Retina (tissue), 1 donor: ENCODE data around the gene CIDEB.

Source experiments
- DNase-seq: peaks from one replicate; pipeline ENCODE4 v3.0.0-alpha.2; 2016

Gene CIDEB

GRCh38 chr14:24311837-24312615 is 4.2 kb upstream of the CIDEB start:
- DNase-seq: no peak

GRCh38 chr14:24310646-24311604 is 3.1 kb upstream of the CIDEB start, which contains the start of gene LTB4R:
Gene LTB4R (plus strand): TSS chr14:24311502. CDS start chr14:24315652, 4,150 bp downstream.
- peak; percentile 90 for DNase-seq

- DNase-seq: no peak
These were observed 2.5 kb upstream of the CIDEB start for GRCh38 chr14:24310265-24310645.

GRCh38 chr14:24309538-24310264 is 1.9 kb upstream of the CIDEB start, which contains the start of gene LTB4R2:
Gene LTB4R2 (plus strand): TSS chr14:24310140. CDS start chr14:24310665, 525 bp downstream.
- DNase-seq: no peak

DNA sequence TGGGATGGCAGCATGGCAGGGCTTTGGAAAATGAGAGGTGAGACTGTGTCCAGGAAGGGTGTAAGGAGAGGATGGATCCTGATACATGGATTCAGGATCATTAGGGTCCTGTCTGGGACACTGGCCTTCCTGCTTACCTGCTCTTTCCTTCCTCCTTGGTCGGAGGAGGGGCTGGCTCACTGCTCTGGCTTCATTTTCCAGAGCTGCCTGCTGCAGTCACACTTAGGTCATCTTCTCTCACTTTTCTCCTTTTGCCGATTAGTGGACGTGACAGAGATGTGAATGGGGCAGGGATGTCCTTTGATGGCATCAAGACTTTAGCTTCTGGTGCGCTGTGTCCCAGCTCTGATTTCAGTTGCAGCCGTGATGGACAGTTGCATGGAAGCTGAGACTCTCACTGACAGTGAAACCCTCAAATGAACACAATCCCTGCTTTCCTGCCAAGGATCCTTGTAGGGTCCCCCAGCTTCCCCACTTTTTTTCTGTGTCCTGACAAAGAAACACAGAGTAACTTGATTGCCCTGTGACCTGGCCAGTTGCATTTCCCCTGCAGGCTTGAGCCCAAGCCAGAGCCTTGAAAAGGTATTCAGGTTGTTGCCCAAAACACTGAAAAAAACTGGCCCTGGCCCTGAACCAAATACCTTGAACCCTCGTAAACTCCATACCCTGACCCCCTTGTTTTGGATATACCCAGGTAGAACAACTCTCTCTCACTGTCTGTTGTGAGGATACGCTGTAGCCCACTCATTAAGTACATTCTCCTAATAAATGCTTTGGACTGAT is 756 bp upstream of the CIDEB start:
- no peak for DNase-seq

GRCh38 chr14:24307156-24307574 is 612 bp downstream of the CIDEB start:
- DNase-seq: no peak

GRCh38 chr14:24304019-24304387 is 3.8 kb downstream of the CIDEB start:
- DNase-seq: no peak

DNA sequence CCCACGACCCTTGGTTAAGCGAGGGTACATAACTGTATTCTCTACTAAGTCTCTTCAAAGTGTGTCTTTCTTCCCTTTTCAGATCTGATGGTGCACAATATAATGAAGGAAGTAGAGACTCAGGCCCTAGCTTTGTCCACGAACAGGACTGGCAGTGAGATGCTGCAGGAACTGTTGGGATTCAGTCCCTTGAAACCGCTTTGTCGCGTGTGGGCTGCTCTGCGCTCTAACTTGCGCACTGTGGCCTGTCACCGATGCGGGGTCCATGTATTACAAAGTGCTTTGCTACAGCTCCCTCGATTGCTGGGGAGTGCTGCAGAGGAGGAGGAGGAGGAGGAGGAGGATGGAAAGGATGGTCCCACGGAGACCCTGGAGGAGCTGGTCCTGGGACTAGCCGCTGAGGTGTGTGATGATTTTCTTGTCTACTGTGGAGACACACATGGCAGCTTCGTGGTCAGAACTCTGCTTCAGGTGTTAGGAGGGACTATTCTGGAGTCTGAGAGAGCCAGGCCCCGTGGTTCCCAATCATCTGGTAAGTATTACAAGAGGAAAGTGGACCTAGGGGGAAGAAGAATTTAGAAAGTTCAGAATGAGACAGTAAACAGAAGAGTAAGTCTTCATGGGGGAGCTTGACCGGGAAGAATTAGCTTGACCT is 7.3 kb downstream of the CIDEB start:
- no peak for DNase-seq

DNA sequence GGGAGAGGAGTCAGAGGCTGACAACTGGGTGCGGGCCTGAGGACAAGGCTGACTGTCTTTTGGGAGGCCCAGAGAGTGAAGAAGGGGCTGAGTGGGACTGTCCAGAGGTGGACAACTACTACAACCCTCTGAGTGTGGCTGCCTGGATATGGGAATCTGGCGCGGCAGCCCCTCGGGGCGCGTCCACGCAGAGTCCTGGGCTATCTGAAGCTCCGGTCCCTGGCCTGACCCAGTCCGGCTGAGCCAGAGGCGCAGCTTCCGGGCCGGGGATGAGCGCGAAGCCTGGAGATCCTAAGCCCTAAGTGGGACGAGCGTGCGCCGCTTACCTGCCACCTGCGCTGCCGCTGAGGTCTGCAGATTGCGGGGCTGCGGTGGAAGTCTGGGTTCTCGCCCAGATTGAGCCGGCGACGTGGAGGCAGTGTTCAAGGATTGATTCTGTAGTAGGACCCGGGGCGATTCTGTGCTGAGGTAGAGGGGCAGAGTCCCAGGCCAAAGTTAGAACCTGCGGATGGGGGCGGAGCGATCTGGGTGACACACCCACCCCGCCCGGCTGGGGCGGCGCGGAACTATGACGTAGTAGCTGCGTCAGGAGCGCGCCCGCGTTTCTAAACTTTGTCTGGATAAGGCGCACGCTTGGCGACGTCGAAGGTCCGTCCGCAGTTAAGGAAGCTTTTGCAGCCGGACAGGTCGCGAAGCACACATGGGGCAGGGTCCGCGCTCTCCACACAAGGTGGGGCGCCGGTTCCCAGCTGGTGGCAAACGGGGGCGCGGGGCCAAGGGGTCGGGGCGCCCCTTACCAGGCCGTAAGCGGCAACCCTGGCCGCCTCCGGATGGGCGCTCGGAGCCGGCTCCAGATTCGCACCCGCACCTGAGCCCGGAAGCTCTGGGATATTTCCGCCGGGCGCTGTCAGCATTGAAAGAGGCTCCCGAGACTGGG is 8.3 kb downstream of the CIDEB start, which contains the start of the genes DHRS1 and NOP9:
DHRS1 (minus strand) TSS at position 526 of the 937 bp plus-strand sequence. CDS start 674 bp downstream, outside the sequence.
NOP9 (plus strand) TSS at position 596 of the 937 bp plus-strand sequence; CDS start at position 701, 105 bp downstream.
- DNase-seq: peak; percentile 96

GRCh38 chr14:24298892-24299254 is 8.9 kb downstream of the CIDEB start:
- no peak for DNase-seq

- no peak for DNase-seq
These were observed 10.4 kb downstream of the CIDEB start for GRCh38 chr14:24297190-24297964.

DNA sequence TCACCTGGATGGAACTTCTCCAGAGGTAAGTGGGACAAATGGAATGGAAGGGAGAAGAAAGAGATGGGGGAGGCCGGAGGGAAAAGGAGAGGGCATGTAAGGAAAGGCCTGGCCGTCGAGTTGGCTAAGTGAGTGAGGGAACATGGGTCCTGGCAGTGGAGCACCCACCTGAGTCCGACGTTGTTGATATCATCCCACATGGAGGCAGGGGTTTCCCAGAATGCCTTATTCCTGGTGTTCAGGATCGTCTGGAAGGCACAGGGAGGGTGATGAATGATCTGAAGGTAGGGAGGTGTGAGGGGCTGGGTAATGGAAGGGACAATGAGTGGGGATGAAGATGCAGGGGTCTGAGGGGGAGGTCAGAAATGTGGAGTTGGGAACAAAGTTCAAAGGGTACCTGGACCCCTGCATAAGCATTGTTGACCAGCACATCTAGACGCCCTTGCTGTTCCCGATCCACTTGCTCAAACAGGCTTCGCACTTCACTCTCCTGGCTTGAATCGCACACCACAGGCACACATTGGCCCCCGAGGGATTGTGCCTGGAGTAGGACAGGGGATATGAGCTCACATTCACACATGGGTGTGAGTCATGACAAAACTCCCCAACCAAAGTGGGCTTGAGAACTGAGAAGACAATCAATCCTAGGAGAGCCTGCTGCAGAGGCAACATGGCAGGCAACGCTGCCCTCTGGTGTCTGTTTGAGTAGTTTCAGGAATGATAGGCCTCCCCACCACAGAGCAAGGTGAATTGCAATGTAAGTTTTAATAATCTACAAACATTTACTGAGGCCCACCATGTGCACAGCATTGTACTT is 11.2 kb downstream of the CIDEB start:
- peak; percentile 60 for DNase-seq

- no peak for DNase-seq
These were observed 14.3 kb downstream of the CIDEB start for GRCh38 chr14:24293525-24293924.

DNA sequence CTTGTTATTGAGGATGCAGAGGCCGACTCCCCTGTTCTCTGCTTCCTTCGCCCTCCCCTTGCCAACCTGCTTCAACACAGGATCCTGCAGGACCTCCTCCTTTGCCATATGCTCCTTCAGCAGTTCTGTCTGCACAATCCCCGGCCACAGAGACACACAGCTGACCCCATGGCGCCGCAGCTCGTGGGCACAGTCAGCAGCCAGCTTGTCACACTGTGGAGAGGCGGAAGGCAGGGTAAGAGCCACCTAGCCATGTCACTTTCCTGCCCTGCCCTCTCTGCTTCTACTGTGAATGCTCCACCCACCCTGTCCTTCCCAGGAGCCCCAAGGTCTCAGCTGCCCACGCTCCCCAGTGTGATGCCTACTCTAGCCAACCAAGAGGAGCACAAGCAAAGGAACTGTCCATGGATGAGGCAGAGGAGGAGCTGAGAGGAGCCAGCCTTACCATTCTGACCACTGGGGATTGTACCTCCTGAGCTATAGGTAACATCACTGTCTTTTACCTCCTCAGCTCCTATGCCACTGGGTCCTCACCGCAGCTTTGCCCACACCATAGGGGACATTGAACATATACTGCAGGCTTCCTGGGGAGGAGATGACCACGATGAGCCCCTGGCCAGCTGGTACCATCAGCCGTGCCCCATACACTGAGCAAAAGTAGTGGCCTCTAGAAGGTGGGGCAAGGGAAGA is 15.5 kb downstream of the CIDEB start:
- DNase-seq: no peak

- no peak for DNase-seq
These were observed 16.2 kb downstream of the CIDEB start for GRCh38 chr14:24291446-24292117.

DNA sequence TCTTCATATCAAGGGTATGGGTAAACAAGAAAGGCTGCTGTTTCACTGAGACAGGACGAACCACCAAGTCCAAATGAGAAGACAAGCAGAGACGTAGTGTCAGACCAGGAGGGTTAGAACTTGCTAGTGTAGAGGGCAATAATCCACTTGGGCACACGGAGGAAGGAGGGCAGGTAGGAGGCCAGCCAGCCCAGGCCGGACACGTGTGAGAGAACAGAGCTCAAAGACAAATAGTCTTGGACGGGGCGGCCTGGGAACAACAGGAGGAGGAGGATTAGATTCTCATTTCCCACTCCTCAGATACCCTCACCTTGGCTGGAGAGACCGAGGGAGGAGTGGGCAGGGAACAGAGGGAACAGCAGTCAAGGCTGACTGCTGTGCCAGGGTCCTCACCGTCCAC is 17.0 kb downstream of the CIDEB start:
- no peak for DNase-seq

DNA sequence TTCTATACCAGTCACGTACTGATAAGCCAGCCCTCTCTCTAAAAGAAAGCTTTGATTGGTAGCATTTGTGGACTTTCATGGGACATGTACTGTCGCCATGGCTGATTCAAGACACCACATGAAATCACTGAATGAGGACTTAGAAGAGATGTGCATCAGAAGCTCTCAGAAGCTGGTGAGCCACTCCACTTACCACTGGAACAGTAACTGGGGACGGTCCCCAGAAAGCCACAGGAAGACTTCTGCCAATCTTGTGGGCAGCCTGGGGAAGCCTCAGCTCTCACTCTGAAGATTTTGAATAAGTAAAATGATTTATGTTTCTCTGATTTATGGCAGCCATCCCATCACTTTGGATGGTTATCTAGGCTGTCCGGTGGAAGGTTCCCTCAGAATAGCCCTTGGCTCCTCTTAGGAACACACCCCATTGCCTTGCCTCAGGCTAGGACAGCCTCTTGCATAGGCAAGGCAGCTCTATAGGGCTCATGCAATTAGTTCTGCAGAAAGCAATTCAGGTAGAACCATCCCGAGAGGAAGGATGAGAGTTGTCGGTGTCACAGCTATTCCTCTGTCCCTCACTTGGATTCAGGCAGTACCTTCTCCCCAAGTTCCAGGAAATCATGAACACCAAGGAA is 18.0 kb downstream of the CIDEB start:
- no peak for DNase-seq
